GM18951 (cell line): ENCODE results near the gene EEF1A1.
"Not testable (repeated sequence)": the region's sequence is repeated elsewhere in the genome, so short reads cannot be mapped to it uniquely, and the experiment has no call there.

Experiments used
- POLR2A ChIP-seq: IDR thresholded peaks from 4 replicates; pipeline ENCODE4 v1.6.1; 2011; ENCODE audit warnings: mild to moderate bottlenecking; ENCODE audit not compliant: insufficient read length, insufficient read depth; ENCODE audit errors: extremely low read depth
- in situ Hi-C: fragments of 300-500 bp; cut with MboI; formaldehyde crosslinking; loops from one replicate; pipeline ENCODE4 v1.12.0; 2022; ENCODE audit warnings: low sequenced_read_pairs, mixed read lengths, inconsistent platforms; ENCODE audit not compliant: unreplicated experiment

Gene EEF1A1

GRCh38 chr6:73548458-73549446 is 27.9 kb upstream of the EEF1A1 start:
- no peak for TF ChIP-seq POLR2A
- in situ Hi-C loops = no loop called here

- no peak for TF ChIP-seq POLR2A
- in situ Hi-C loops = no loop called here
Measured at GRCh38 chr6:73547036-73547435, 26.2 kb upstream of the EEF1A1 start.

DNA sequence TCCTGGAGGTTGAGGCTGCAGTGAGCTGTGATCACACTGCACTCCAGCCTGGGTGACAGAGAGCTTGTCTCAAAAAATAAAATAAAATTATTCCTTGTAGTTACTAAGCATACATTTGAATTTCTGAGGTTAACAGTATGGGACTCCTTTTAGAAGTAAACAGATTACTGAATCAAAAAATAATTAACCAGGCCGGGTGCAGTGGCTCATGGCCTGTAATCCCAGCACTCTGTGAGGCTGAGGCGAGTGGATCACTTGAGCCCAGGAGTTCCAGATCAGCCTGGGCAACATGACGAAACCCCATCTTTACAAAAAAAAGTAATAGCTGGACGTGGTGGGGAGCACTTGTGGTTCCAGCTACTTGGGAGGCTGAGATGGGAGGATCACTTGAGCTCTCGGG is 22.1 kb upstream of the EEF1A1 start:
- no peak for TF ChIP-seq POLR2A
- in situ Hi-C loops = no loop called here

DNA sequence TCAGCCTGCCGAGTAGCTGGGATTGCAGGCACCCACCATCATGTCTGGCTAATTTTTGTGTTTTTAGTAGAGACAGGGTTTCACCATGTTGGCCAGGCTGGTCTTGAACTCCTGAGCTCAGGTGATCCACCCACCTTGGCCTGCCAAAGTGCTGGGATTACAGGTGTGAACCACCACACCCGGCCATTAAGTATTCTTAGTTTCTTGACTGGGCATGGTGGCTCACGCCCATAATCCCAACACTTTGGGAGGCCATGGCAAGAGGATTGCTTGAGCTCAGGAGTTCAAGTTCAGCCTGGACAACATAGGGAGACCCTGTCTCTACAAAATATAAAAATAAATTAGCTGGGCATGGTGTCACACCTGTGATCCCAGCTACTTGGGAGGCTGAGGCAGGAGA is 21.6 kb upstream of the EEF1A1 start:
- in situ Hi-C loops = not testable (repeated sequence)

- in situ Hi-C loops = no loop called here
- no peak for TF ChIP-seq POLR2A
Measured at GRCh38 chr6:73538116-73538779, 17.4 kb upstream of the EEF1A1 start.

GRCh38 chr6:73537677-73538076 is 16.8 kb upstream of the EEF1A1 start:
- no peak for TF ChIP-seq POLR2A
- in situ Hi-C loops = no loop called here

- in situ Hi-C loops = no loop called here
- no peak for TF ChIP-seq POLR2A
Measured at GRCh38 chr6:73534628-73535027, 13.8 kb upstream of the EEF1A1 start.

GRCh38 chr6:73532293-73532692 is 11.5 kb upstream of the EEF1A1 start:
- TF ChIP-seq POLR2A = no peak
- in situ Hi-C loops = no loop called here

DNA sequence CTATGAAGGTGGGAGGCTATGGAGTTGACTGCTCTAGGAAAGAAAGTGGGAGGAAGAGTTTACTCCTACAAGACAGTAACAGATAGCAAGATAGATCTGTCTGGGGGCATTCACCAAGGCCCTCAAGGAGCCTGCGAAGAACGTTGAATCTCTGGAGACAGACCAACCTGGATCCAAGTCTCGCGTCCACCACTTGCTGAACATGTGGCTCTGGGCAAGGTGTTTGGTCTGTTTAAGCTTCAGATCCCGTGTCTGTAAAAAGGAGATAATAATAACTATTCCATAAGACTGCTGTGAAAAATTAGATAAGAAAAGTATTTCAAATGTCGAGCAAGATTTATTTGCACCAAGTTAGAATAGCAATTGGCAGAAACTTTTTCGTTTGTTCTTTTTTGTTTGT is 8.1 kb upstream of the EEF1A1 start:
- in situ Hi-C loops = loop anchor here (10.0 kb wide), 1 partner anchor 46 kb away; no protein-coding TSS in a partner anchor
- TF ChIP-seq POLR2A = no peak

DNA sequence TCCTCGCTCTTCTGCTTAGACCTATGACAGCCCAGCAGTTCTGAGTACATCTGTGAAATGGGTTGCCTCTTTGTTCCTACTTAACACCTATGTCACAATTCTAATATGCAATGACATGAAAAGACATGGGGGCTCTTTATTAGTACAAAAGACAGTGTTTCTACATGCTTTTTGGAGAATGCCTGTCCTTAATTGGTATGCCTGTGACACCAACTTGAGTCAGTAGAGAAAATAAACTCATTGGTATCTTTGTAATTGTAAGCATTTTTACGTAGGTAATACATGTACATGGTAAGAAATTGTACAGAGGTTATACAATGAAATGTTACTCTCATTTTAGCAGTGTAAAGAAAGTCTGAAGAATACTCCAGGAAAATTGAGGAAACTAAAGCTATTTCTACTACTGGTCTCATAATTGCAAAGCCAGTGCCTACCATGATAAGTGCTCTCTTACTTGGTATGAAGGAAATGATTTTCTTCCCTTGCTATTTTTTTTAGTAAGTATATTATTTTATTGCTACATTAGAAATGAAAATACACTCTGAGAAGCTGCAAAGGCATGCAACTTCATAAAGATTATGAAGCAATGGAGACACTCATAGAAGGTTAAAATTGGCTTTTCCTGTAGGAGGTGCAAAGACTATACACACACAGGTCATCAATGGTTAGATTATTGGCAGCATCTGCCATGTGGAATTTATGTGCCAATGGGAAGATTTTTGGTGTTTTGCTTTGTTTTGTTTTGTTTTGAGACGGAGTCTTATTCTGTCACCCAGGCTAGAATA is 4.9 kb upstream of the EEF1A1 start:
- in situ Hi-C loops = loop anchor here (10.0 kb wide), 1 partner anchor 49 kb away; no protein-coding TSS in a partner anchor
- TF ChIP-seq POLR2A = no peak

- in situ Hi-C loops = loop anchor here (10.0 kb wide), 1 partner anchor 51 kb away; no protein-coding TSS in a partner anchor
- TF ChIP-seq POLR2A = peak; percentile 90
Measured at GRCh38 chr6:73523434-73524123, 2.7 kb upstream of the EEF1A1 start.

DNA sequence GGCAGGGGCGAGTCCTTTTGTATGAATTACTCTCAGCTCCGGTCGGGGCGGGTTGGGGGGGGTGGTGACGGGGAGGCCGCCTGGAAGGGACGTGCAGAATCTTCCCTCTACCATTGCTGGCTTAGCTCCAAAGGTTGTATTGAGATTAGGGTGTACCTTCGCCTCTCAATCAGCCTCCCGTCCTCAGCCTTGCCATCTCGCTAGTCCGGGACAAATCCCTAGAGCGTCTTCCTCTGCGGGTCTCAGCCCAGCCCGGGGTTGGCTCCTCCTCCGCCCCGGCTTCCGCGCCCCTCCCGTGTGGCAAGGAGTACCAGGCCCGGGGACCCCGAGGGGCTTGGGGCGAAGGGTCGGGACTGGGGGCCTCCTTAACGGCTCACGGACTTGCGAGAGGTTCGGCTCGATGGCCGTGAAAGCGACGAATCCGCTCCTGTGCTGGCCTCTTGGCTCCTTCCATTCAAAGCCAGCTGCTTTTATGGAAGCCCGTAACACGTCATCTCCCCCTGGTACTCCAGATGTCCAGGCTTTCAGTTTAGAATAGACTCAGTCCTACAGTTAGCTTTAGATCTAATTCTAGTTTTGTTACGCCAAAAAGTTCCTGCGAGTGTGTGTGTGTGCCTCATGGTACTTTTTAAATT is 636 bp upstream of the EEF1A1 start:
- in situ Hi-C loops = loop anchor here (10.0 kb wide), 1 partner anchor 53 kb away; no protein-coding TSS in a partner anchor
- TF ChIP-seq POLR2A = peak; percentile 33
